H1 (cell line): ENCODE data around the gene RASGRP3. TPM values are rescaled to one million over a fixed set of nuclear protein-coding genes. Genes with fewer than 3 reads are reported as not detected.

ENCODE experiments used
- RXRA ChIP-seq: IDR thresholded peaks from 2 replicates; pipeline ENCODE4 v1.6.1; 2011; ENCODE audit warnings: low read depth, mild to moderate bottlenecking, low read length, moderate library complexity; ENCODE audit not compliant: insufficient read depth
- TEAD4 ChIP-seq: IDR thresholded peaks from 2 replicates; pipeline ENCODE4 v1.6.1; 2012; ENCODE audit warnings: low read depth, low read length, inconsistent platforms, mixed read lengths
- polyA plus RNA-seq, 7 experiments: library from polyadenylated mRNA; depleted of rRNA in 3 of 7; stranded (reverse) in 5 of 7; unstranded in 2 of 7; fragments of >200 nt in 5 of 7; fragments of 200-250 nt in 2 of 7; gene quantifications; 1 replicate in 5 of 7; 2 replicates in 1 of 7; 4 replicates in 1 of 7; pipeline versions ENCODE4 v1.2.1 to v1.2.3, GENCODE V29; 2011 to 2013; ENCODE audit warnings: missing spikeins in 2 of 7, mixed read lengths in 2 of 7
- total RNA-seq: library from RNA; stranded (reverse); fragmentation: NEBNext Ultra II Directional; extraction: Animal tissue kit (Norgen Biotek cat#: 25700); gene quantifications from 2 replicates; pipeline ENCODE4 v1.2.1, GENCODE V29; 2021
- TF ChIP-seq, protein P1 (sequence below): fragments of 300-600 bp; sonication (generic); IDR thresholded peaks from 2 replicates; pipeline ENCODE4 v1.7.1; 2012; ENCODE audit warnings: low read length, moderate library complexity, mild to moderate bottlenecking, inconsistent platforms; ENCODE audit not compliant: insufficient replicate concordance

Gene RASGRP3
- total and polyA plus RNA-seq, 2 of the 8 experiments (the other 6 are each of a cell fraction or from before 2014, with no cell fraction given), result 0.06 TPM; not detected in 1

DNA sequence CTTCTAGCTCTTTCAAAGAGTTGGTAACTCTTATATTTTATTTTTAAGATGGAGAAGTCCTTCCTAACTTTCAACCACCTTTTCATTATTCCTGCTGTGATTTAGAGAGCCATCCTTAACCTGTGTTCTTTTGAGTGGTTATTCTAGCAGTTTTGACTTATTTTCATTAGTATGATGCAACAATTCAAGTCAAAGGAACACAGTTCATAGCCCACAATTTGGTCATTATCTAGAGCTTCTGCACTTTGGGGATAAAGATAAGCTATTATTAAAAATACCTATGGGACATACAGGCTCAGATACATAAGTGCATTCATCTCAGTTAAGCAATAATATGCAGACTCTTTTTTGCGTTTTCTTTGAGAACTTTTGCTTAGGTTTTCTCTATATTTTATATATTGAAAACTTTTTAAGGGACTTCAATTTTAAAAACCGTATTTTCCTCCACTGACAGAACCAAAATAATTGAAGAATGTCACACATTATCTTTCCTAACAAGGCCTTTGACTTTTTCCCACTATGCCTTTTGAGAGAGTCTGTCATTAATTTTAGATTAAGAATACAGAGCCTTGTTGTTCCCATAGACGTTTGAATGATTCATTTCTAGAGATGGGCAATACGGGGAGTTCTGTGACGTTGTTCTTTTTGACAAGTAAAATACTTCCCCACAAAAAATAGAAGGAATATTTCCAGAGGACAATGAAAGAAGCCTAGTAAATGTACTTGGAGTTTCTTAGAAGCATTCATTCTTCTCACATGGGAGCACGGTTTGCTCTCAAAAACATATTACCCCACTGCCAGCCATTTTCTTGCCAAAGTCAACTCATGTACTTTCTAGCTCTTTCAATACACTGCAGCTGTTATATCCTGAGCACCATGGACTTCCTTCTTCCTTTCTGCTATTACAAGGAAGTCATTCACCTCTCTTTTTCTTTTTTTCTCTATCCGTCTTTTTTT, 42.9 kb upstream of the RASGRP3 start (continued):
- TF ChIP-seq, protein P1, sequence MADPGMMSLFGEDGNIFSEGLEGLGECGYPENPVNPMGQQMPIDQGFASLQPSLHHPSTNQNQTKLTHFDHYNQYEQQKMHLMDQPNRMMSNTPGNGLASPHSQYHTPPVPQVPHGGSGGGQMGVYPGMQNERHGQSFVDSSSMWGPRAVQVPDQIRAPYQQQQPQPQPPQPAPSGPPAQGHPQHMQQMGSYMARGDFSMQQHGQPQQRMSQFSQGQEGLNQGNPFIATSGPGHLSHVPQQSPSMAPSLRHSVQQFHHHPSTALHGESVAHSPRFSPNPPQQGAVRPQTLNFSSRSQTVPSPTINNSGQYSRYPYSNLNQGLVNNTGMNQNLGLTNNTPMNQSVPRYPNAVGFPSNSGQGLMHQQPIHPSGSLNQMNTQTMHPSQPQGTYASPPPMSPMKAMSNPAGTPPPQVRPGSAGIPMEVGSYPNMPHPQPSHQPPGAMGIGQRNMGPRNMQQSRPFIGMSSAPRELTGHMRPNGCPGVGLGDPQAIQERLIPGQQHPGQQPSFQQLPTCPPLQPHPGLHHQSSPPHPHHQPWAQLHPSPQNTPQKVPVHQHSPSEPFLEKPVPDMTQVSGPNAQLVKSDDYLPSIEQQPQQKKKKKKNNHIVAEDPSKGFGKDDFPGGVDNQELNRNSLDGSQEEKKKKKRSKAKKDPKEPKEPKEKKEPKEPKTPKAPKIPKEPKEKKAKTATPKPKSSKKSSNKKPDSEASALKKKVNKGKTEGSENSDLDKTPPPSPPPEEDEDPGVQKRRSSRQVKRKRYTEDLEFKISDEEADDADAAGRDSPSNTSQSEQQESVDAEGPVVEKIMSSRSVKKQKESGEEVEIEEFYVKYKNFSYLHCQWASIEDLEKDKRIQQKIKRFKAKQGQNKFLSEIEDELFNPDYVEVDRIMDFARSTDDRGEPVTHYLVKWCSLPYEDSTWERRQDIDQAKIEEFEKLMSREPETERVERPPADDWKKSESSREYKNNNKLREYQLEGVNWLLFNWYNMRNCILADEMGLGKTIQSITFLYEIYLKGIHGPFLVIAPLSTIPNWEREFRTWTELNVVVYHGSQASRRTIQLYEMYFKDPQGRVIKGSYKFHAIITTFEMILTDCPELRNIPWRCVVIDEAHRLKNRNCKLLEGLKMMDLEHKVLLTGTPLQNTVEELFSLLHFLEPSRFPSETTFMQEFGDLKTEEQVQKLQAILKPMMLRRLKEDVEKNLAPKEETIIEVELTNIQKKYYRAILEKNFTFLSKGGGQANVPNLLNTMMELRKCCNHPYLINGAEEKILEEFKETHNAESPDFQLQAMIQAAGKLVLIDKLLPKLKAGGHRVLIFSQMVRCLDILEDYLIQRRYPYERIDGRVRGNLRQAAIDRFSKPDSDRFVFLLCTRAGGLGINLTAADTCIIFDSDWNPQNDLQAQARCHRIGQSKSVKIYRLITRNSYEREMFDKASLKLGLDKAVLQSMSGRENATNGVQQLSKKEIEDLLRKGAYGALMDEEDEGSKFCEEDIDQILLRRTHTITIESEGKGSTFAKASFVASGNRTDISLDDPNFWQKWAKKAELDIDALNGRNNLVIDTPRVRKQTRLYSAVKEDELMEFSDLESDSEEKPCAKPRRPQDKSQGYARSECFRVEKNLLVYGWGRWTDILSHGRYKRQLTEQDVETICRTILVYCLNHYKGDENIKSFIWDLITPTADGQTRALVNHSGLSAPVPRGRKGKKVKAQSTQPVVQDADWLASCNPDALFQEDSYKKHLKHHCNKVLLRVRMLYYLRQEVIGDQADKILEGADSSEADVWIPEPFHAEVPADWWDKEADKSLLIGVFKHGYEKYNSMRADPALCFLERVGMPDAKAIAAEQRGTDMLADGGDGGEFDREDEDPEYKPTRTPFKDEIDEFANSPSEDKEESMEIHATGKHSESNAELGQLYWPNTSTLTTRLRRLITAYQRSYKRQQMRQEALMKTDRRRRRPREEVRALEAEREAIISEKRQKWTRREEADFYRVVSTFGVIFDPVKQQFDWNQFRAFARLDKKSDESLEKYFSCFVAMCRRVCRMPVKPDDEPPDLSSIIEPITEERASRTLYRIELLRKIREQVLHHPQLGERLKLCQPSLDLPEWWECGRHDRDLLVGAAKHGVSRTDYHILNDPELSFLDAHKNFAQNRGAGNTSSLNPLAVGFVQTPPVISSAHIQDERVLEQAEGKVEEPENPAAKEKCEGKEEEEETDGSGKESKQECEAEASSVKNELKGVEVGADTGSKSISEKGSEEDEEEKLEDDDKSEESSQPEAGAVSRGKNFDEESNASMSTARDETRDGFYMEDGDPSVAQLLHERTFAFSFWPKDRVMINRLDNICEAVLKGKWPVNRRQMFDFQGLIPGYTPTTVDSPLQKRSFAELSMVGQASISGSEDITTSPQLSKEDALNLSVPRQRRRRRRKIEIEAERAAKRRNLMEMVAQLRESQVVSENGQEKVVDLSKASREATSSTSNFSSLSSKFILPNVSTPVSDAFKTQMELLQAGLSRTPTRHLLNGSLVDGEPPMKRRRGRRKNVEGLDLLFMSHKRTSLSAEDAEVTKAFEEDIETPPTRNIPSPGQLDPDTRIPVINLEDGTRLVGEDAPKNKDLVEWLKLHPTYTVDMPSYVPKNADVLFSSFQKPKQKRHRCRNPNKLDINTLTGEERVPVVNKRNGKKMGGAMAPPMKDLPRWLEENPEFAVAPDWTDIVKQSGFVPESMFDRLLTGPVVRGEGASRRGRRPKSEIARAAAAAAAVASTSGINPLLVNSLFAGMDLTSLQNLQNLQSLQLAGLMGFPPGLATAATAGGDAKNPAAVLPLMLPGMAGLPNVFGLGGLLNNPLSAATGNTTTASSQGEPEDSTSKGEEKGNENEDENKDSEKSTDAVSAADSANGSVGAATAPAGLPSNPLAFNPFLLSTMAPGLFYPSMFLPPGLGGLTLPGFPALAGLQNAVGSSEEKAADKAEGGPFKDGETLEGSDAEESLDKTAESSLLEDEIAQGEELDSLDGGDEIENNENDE, result no peak
- TF ChIP-seq RXRA, result no peak
- TF ChIP-seq TEAD4, result no peak
